Thyroid gland (tissue), 4 donors: ENCODE measurements around the gene KIAA1614. TPM values are rescaled to one million over a fixed set of nuclear protein-coding genes. Genes with fewer than 3 reads are reported as not detected.

ENCODE experiments used
- DNase-seq, 2 donors: peaks; one replicate each; pipeline ENCODE4 v3.0.0-alpha.2; 2019
- H3K27ac ChIP-seq, 3 donors: fragments of 200-600 bp; sonication (generic); 1 replicate in 2 of 3; 2 replicates in 1 of 3; pipeline ENCODE4 v1.5.1; 2016 to 2019; ENCODE audit warnings: mild to moderate bottlenecking in 1 of 3, moderate library complexity in 1 of 3
- H3K27me3 ChIP-seq: fragments of 200-600 bp; sonication (generic); one replicate; pipeline ENCODE4 v1.5.1; 2019
- H3K36me3 ChIP-seq, 2 donors: fragments of 200-600 bp; sonication (generic); one replicate each; pipeline ENCODE4 v1.5.1; 2016 to 2019
- H3K4me1 ChIP-seq, 2 donors: fragments of 200-600 bp; sonication (generic); one replicate each; pipeline ENCODE4 v1.5.1; 2017 to 2019
- H3K4me3 ChIP-seq, 3 donors: fragments of 200-600 bp; sonication (generic); replicated peaks in 1 of 3; 1 replicate in 2 of 3; 2 replicates in 1 of 3; pipeline ENCODE4 v1.5.1; 2016; ENCODE audit warnings: mild to moderate bottlenecking in 1 of 3
- H3K9me3 ChIP-seq: fragments of 200-600 bp; sonication (generic); one replicate; pipeline ENCODE4 v1.5.1; 2017
- CTCF ChIP-seq, 6 experiments: fragments of 200-600 bp in 3 of 6; fragments of 450-650 bp in 3 of 6; sonication (generic) in 3 of 6; IDR thresholded peaks; one replicate each; pipeline ENCODE4 v1.5.1; 2016 to 2019; ENCODE audit warnings: antibody characterized with exemption in 6 of 6, mild to moderate bottlenecking in 2 of 6, inconsistent platforms in 1 of 6, moderate library complexity in 1 of 6
- POLR2A ChIP-seq, 2 donors: fragments of 450-650 bp; IDR thresholded peaks; one replicate each; pipeline ENCODE4 v1.6.1; 2017; ENCODE audit warnings: antibody characterized with exemption in 2 of 2, mild to moderate bottlenecking in 2 of 2, moderate library complexity in 1 of 2
- WGBS, 2 donors: methylation state at CpG; one replicate each; pipeline ENCODE4 v1.1.5; 2017; 5-methylcytosine and 5-hydroxymethylcytosine counted together
- intact Hi-C: fragments of 100-400 bp; cut with DNase I; formaldehyde crosslinking; loops from one replicate; pipeline ENCODE4 v1.15.1; 2023
- total RNA-seq, 4 donors: library from RNA; depleted of rRNA; stranded (reverse); fragments of >200 nt; gene quantifications; one replicate each; pipeline ENCODE4 v1.2.3, GENCODE V29; 2016

The KIAA1614 gene
- total RNA-seq, 4 donors from 2014 or later, result 8.7 to 16.7 (median 12.5) TPM

DNA sequence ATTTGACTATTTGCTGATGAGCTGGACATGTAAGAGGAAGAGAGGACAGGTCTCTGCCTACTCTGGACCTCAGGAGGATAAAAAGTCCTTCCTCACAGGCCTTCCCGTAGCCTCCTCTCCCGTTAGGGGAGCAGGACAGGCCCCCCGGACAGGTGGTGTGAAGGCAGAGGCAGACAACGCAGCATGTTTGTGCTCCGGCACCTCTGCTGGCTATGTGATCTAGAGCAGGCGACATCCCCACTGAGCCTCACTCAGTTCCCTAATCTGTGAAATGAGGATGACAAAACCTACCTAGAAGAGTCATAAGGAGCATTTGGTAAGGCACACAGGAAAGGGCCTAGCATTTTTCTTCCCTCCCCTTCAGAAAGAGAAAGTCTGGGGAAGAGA lies 34.8 kb downstream of the KIAA1614 start:
- H3K4me1 ChIP-seq, result peaks cover 10 to 16% of the 10 kb centered on the region in 2 donors
- TF ChIP-seq POLR2A (IDR thresholded peaks at IDR 0.05) (no peak), CTCF (IDR thresholded peaks at IDR 0.05) (no peak)
- whole genome bisulfite sequencing, 2 donors, result 93% methylated on average over 3 to 6 of the region's 6 CpGs
- DNase-seq, result no peak
- H3K9me3 ChIP-seq, result no peaks in the 10 kb centered on the region
- no peak overlapping the region for H3K4me3 ChIP-seq
- no peaks in the 10 kb centered on the region for H3K27me3 ChIP-seq
- no peak overlapping the region for H3K27ac ChIP-seq
- peaks cover 7 to 12% of the 10 kb centered on the region in 2 donors for H3K36me3 ChIP-seq
- intact Hi-C loops, result no loop called here

- Histone ChIP-seq H3K4me1 (peaks cover 12 to 20% of the 10 kb centered on the region in 2 donors), H3K36me3 (peaks cover 7 to 12% of the 10 kb centered on the region in 2 donors), H3K9me3 (no peaks in the 10 kb centered on the region), H3K27me3 (no peaks in the 10 kb centered on the region), H3K27ac (no peak overlapping the region), H3K4me3 (no peak overlapping the region)
- no peak for TF ChIP-seq CTCF (IDR thresholded peaks at IDR 0.05)
- no peak for TF ChIP-seq POLR2A (IDR thresholded peaks at IDR 0.05)
- DNase-seq, result no peak
- 95 to 98% methylated on average over 20 to 21 of the region's 22 CpGs for WGBS, 2 donors
- intact Hi-C loops, result no loop called here
Observed at GRCh38 chr1:180947901-180948640, 35.4 kb downstream of the KIAA1614 start.

DNA sequence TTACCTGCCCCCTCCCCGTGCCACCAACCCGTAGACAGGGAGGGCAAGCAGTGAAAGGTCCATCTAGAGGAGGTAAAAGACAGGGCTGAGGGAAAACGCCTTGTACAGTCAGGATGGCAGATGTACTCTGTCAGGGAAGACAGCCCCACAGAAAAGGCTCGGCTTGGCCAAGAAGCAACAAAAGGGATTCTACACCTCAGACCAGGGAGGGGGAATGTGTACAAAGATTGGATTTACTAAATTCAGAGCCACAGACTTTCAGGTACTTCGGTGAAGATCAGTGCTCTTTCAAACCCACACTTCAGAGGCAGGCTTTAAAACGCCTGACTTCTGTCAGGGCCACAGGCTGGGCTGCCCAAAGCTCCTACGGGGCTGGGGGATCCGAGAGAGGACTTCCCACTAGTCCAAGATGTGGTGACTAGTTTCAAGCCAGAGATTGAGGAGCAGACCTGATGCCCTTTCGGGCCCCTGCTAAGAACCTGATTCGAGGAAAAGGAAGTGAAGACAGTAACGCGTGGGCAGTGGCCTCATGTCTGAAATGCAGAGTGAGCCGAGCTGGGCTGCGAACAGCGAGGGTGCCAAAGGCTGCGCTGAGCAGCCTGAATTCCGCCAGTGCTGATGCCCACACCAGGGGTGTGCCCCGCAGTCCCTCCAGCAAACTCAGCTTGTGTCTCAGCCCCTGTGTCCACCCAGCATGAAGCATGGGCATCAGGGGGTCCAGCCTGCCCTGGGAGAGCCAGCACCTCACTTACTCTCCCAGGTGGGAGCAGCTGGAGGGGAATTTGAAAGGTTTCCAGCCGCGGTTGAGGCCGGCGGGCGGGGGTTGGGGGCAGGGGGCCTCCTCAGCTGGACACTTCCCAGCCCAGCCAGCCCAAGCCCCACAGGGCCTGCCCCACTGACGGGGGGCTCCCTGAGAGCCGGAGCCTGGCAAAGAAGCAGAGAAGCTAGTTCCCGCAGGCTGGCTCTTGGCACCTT lies 36.2 kb downstream of the KIAA1614 start:
- H3K36me3 ChIP-seq, result peaks cover 7 to 12% of the 10 kb centered on the region in 2 donors
- peaks cover 19 to 26% of the 10 kb centered on the region in 2 donors for H3K4me1 ChIP-seq
- intact Hi-C loops, result no loop called here

GRCh38 chr1:180949616-180950000 lies 36.9 kb downstream of the KIAA1614 start:
- intact Hi-C loops, result no loop called here
- TF ChIP-seq CTCF (IDR thresholded peaks at IDR 0.05), result no peak
- no peak for TF ChIP-seq POLR2A (IDR thresholded peaks at IDR 0.05)
- no peak overlapping the region for H3K27ac ChIP-seq
- peaks cover 7 to 9% of the 10 kb centered on the region in 2 donors for H3K36me3 ChIP-seq
- 86 to 93% methylated on average over 4 of the region's 4 CpGs for WGBS, 2 donors
- H3K4me3 ChIP-seq, result no peak overlapping the region
- no peaks in the 10 kb centered on the region for H3K27me3 ChIP-seq
- H3K9me3 ChIP-seq, result no peaks in the 10 kb centered on the region
- no peak for DNase-seq
- peaks cover 19 to 26% of the 10 kb centered on the region in 2 donors for H3K4me1 ChIP-seq

More for the DNA sequence above, 36.2 kb downstream of the KIAA1614 start:
- WGBS, 2 donors, result 83 to 88% methylated on average over 18 to 19 of the region's 26 CpGs
- no peak for DNase-seq
- Histone ChIP-seq H3K9me3 (no peaks in the 10 kb centered on the region), H3K27ac (no peak overlapping the region), H3K27me3 (no peaks in the 10 kb centered on the region), H3K4me3 (no peak overlapping the region)
- TF ChIP-seq CTCF (IDR thresholded peaks at IDR 0.05) (no peak), POLR2A (IDR thresholded peaks at IDR 0.05) (no peak)
